SK-MEL-5 (cell line): Measurements from ENCODE around the gene NOVA2. TPM values are rescaled to one million over a fixed set of nuclear protein-coding genes. Genes with fewer than 3 reads are reported as not detected.
"Not testable (repeated sequence)": the region's sequence is repeated elsewhere in the genome, so short reads cannot be mapped to it uniquely, and the experiment has no call there.

ENCODE experiments used
- DNase-seq: peaks from one replicate; pipeline ENCODE4 v3.0.0-alpha.2; 2016; ENCODE audit warnings: low read depth, low spot score
- in situ Hi-C: cut with HindIII; loops from 2 replicates; pipeline ENCODE4 v1.10.0; 2016; ENCODE audit warnings: low sequenced_read_pairs, high pct_unique_total_duplicates, low pct_unique_long_range_greater_than_20kb
- total RNA-seq: library from RNA; depleted of rRNA; stranded (reverse); fragments of >200 nt; shearing (Covaris generic); gene quantifications from 2 replicates; pipeline ENCODE4 v1.2.3, GENCODE V29; 2014

Gene NOVA2
- total RNA-seq, 1 experiment from 2014 or later: 0.18 TPM

DNA sequence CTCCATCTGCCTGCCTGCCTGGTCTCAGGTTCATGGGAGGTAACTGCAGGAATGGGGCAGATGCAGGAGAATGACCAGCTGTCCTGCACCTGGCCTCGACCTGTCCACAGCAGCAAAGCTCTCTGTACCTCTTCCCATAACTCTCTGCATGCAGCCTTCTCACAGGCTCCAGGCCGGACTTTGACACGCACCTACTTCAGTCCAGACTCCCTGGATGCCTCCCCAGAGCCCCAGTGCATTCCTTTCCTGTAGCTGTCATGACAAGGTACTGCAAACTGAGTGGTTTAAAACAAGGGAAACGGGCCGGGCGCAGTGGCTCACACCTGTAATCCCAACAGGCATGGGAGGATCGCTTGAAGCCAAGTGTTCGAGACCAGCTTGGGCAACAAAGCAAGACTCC, 62.4 kb downstream of the NOVA2 start:
- in situ Hi-C loops: no loop called here
- DNase-seq: no peak

DNA sequence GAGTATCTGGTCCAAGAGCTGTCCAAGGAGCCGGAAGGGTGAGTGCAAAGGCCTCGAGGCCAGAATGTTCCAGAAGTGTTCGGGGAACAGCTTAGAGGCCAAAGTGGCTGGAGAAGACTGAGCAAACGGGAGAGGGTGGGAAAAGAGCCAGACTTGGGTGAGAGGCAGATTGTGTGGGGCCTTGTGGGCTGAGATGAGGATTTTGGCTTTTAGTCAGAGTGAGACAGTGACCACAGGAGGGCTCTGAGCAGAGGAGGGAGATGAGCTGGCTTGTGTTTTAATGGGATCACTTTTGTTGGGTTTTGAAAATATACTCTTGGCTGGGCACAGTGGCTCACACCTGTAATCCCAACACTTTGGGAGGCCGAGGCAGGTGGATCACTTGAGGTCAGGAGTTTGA, 64.7 kb downstream of the NOVA2 start:
- no peak for DNase-seq
- in situ Hi-C loops: no loop called here

DNA sequence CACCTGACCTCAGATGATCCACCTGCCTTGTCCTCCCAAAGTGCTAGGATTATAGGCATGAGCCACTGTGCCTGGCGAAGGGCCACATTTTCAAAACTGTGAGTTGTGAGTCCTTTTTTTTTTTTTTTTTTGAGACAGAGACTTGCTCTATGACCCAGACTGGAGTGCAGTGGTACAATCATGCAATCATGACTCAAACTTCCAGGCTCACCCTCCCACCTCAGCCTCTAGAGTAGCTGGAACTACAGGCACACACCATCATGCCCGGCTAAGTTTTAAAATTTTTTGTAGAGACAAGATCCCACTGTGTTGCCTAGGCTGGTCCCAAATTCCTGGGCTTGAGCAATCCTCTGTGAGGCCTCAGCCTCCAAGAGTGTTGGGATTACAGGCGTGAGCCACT, 67.4 kb downstream of the NOVA2 start:
- in situ Hi-C loops: no loop called here
- DNase-seq: no peak

DNA sequence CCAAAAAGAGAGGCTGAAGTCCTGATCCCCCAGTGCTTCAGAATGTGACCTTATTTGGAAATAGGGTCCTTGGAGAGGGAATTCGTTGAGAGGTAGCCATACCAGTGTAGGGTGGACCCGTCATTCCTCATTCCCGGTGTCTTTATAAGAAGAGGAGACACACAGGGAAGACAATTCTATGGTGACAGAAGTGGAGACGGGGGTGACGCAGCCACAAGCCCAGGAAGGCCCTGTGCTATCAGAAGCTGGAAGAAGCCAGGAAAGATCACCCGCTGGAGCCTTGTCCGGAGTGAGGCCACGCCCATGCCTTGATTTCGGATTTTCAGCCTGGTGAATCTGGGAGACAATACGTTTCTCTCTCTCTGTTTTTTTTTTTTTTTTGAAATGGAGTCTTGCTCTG, 68.7 kb downstream of the NOVA2 start:
- no peak for DNase-seq
- in situ Hi-C loops: no loop called here

DNA sequence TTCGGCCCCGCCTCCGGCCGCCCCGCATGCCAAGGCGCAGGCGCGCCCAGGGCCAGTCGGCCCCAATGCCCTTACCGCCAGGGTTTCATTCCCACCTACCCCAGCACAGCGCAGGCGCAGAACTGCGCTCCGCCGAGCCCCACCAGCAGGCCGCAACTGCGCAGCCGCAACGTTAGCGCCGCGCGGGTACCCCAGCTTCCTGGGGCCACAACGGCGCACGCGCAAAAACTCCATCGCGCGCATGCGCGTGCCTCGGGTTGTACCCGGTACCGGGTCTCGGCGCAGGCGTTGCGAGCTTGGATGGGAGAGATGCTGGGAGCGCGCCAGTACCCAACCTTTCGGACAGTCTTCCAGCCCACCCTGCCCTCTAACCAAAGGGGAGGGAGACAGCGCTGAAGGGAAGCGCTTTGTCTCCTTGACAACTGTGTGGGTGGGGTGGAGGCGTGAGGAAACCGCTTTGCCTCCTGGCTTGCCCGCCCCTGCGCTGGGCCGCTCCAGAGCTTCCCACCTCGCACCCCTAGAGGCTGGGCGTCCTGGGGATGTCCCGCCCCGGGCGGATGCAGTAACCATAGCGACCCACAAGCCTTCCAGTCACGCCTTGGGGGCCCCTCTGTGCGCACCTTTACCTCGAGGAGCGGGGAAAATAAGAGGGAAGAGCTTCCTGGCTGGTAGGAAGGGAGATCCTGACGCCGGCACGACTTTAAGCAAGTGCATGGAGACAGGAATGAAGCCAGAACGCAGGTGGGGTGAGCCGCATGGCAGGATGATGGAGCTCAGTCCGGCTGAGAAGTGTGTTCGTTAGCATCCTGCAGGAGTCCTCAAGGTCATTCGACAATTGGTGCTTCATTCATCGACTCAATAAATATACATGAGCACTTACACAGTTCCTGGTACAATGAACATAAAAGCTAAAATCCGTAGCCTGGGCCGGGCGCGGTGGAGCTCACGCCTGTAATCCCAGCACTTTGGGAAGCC, 70.7 kb downstream of the NOVA2 start:
- in situ Hi-C loops: no loop called here
- peak; percentile 96 for DNase-seq

DNA sequence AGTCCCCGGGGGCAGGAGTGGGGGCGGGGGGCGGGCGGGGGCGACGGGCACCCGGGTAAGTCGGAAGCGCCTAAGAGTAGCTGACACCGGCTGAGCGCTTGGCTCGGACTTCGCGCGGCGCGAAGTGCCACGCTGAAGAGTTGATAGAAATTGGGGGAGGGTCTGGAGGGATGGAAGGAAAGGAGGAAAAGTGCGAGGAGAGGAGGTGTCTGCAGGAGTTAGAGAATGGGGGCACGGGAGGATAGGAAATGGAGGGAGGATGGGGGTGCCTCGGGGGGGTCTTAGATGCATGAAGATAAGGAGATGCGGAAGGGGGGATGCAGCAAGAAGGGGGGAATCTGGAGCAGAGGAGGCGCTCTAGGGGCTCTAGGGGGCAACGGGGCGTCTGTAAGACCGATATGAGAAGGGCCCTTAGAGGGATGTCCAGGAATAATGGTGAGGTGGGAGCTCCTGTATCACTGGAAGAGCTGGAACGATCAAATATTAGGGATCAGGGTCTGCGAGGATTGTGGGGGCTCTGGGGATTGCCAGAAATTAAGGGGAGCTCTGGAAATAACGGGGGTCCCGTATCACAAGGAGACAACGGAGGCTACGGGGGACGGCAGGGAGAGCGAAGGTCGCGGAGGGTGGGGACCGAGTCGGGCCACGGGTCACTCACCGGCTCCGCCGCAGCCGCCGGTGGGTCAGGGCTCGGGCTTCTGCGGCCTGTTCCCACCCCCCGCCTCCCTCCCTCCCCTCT, 71.6 kb downstream of the NOVA2 start, which contains the start of gene MYPOP:
Gene MYPOP (minus strand): TSS at position 702 of the 739 bp plus-strand sequence. CDS start 840 bp downstream, outside the sequence.
- in situ Hi-C loops: no loop called here
- DNase-seq: no peak

DNA sequence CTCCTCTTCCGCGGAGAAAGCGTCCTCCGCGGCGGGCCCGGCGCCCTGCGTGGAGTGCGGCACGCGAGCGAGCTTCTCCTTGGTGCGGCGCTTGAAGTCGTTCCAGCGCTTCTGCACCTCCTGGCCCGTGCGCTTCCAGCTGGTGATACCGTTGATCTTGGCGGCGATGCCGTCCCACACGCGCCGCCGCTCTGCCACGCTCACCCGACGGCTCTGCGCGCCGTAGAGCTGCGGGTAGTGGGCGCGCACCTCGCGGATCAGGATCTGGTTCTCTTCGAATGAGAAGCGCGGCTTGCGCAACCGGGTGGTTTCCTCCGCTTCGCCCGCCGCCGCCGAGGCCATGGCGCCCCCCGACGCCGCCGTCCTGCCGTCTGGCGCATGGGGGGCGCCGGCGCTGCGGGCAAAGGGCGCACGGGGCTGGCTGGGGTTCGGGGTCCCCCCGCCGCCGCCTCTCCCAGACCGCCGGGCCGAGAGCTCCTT, 72.2 kb downstream of the NOVA2 start:
- in situ Hi-C loops: no loop called here
- no peak for DNase-seq

DNA sequence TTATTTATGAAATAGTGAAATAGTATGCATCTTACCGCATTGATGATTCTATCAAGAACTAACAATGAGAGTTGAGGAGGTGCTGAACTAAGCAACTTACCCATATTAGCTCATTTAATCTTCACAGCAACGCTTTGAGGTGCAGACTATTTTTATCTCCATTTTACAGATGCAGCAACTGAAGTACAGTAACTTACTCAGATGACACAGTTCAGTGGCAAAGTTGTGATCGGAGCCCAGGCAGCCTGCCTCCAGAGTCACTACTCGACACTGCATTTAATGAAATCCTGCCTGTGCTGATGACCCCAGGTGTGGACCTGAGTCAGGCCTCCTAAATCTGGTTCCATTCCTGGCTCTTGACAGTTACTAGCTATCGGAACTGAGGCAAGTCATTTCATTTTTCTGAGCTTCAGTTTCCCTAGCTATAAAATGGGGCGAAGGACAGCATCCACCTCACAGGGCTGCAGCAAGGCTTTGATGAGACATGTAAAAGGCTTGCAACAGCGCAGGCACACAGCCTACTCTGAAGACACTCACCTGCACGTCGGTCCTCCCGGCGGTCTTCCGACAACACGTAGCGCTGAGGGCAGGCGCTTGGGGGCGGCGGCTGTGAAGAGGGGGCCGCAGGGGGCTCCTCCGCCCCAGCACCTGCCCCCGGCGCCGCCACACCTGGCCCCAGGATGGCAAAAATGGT, 72.8 kb downstream of the NOVA2 start:
- in situ Hi-C loops: no loop called here
- DNase-seq: no peak

DNA sequence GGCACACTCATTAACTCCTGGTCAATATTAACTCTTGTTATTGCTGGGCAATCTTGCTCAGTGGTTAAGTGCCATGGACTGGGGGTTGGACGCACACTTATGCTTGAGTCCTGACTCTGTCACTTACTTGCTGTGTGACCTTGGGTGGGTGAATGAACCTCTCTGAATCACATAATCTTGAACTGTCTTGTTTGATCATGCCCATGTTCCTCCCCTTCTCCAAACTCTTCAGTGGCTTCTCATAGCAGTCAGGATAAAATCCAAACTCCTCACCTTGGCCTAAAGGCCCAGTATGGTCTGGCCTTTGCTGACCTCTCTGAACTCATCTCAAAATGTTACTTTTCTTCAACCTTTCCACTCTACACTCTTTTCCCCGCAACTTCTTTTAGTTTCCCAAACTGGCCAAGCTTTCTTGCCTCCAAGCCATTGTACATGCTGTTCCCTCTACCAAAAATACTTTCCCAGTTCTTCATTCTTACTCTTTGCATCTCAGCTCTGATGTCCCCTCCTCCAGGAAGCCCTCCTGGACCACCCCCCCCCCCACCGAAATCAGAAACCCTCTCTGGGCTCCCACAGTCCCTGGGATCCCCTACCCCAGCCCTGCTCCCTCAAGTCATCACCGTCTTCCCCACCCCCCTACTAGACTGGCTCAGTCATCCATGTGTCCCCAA, 73.6 kb downstream of the NOVA2 start:
- no peak for DNase-seq
- in situ Hi-C loops: no loop called here

DNA sequence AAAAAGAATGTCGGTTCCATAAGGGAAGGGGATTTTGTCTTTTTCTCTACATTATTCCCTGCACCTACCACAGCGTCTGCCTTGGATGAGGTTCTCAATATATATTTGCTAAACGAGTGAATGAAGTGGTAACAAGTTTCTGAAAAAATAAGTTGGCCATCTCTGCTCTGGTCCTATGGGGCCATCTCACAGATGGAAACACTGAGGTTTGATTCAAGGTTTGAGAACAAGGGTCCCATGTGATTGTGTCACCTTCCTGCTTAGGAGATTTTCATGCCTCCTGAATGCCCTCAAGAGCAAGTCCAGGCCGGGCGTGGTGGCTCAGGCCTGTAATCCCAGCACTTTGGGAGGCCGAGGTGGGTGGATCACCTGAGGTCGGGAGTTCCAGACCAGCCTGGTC, 74.4 kb downstream of the NOVA2 start:
- DNase-seq: no peak
- in situ Hi-C loops: no loop called here

DNA sequence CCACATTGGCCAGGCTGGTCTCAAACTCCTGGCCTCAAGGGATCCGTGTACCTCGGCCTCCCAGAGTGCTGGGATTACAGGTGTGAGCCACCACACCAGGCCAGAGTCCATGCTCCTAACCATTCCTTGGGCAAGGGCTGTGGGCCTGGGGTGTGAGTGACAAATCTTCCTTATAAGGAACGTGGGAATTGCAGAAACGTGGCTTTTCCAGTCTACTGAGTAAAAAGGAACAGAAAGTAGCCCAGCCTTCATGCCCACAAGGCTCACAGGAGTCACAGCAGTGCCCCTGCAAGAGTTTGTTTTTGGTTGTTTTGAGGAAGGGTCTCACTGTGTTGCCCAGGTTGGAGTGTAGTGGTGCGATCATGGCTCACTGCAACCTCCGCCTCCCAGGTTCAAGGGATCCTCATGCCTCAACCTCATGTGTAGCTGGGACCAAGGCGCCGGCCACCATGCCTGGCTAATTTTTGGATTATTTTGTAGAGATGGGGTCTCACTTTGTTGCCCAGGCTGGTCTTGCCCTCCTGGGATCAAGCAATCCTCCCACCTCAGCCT, 76.3 kb downstream of the NOVA2 start:
- DNase-seq: no peak
- in situ Hi-C loops: no loop called here

DNA sequence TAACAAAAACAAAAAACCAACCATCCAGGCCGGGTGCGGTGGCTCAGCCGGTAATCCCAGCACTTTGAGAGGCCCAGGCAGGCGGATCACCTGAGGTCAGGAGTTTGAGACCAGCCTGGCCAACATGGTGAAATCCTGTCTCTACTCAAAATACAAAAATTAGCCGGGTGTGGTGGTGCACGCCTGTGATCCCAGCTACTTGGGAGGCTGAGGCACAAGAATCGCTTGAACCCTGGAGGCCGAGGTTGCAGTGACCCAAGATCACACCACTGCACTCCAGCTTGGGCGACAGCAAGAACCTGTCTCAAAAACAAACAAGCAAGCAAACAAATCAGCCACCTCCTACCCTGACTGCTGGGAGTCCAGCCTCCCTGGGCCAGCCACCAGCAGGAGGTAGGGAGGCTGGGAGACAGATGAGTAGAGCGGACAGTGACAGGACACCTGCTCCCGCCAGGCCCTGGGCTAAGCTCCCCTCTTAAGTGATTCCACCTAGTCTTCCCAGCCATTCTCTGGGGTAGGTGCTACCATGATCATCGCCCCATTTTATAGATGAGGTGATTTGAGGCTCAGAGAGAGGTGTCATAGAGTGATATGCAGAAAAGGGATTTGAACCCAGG, 77.6 kb downstream of the NOVA2 start:
- in situ Hi-C loops, DNase-seq: not testable (repeated sequence)

DNA sequence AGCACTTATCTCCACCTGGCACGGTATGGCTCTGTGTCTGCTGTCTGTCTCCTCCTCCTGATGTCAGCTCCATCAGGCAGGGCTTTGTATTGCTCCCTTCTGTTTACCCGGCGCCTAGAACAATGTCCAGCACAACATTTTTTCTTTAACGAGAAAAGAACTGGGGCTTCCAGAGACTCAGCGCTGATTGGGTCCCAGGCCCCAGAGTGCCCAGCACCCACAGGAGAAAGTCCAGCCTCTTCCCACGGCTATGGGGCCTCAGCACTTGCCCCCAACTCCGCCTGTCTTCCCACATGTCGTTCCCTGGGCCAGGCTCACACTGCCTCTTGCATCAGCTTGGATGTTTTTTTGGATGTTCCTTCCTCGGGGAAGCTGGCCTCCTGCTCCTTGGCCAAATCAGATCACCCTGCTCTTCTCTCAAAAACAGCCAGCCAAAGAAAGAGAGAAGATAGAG, 78.1 kb downstream of the NOVA2 start:
- no peak for DNase-seq
- in situ Hi-C loops: no loop called here

DNA sequence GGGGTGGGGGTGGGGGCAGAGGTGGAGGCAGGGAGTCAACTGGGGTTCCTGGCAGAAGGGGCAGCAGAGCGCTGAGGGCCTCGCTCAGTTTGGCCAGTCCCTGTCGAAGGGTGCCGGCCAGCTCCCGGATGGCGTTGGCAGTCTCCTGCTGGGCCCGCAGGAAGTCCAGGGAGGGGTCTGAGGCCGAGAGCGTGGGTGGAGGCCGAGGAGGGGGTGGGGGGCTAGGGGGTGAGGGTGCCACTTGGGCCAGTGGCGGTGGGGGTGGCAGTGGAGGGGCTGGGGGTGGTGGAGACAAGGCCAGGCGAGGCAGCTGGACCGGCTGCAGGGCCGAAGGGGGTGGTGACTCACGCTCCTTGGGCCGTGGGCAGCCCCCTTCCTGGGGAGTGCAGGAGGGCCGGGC, 82.8 kb downstream of the NOVA2 start:
- in situ Hi-C loops: no loop called here
- no peak for DNase-seq

DNA sequence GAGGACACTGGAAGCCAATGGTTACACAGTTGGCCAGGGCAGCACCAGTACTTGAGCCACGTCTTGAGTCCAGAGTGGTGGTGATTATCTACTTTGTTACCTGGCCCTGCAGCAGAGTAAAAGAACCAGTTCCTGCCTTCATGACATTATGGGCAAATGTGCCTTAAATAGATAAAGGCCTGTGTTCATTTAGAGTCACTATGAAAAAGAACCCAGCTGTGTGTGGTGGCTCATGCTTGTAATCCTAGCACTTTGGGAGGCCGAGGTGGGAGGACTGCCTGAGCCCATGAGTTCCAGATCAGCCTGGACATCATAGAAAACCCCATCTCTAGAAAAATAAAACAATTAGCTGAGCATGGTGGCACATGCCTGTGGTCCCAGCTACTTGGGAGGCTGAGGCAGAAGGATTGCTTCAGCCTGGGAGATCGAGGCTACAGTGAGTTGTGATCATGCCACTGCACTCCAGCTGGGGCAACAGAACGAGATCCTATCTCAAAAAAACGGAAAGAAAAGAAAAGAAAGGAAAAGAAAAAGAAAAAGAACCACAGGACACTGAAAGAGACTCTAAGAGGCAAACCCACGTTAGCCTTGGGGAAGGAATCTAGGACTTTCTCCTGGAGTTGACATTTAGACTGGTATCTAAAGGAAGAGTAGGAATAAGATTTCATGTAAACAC, 84.3 kb downstream of the NOVA2 start:
- no peak for DNase-seq
- in situ Hi-C loops: no loop called here

DNA sequence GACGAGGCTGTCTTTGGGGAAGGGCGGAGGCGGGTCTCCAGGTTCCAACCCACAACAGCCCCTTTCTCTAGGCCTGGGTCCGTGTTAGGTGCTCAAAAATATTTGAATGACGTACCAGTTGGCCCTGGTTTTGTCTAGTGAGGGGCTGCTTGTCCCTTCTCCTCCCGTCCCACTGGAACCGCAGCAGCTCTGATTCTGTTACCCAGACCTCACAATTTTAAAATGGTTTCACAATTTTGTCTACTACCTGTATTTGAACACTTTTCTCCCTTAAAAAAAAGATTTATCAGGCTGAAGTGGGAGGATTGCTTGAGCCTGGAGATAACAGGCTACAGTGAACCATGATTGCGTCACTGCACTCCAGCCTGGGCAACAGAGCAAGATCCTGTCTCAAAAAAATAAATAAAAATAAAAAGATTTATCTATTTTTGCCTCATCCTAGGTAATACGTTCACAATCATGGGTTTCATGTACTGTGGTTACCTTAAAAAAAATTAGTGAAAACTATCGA, 86.4 kb downstream of the NOVA2 start:
- no peak for DNase-seq
- in situ Hi-C loops: no loop called here
